Activated T-cell treated with anti-CD3 and anti-CD28 coated beads for 48 hours (primary cell): ENCODE data around the gene EIF6.

ENCODE experiments used
- DNase-seq: peaks from one replicate; pipeline ENCODE4 v3.0.0-alpha.2; 2020; ENCODE audit warnings: low read depth

The EIF6 gene

GRCh38 chr20:35312318-35312717, 27.7 kb upstream of the EIF6 start:
- no peak for DNase-seq

GRCh38 chr20:35311822-35312221, 27.2 kb upstream of the EIF6 start:
- DNase-seq, result no peak

GRCh38 chr20:35311409-35311808, 26.8 kb upstream of the EIF6 start:
- peak; percentile 72 for DNase-seq

GRCh38 chr20:35307666-35308653, 23.4 kb upstream of the EIF6 start:
- DNase-seq, result no peak

GRCh38 chr20:35306931-35307517, 22.5 kb upstream of the EIF6 start:
- peak; percentile 22 for DNase-seq

GRCh38 chr20:35305682-35306556, 21.3 kb upstream of the EIF6 start:
- DNase-seq, result peak; percentile 80

- no peak for DNase-seq
Measured at GRCh38 chr20:35304956-35305355, 20.4 kb upstream of the EIF6 start.

- DNase-seq, result peak; percentile 73
Measured at GRCh38 chr20:35303735-35304491, 19.3 kb upstream of the EIF6 start.

- DNase-seq, result no peak
Measured at GRCh38 chr20:35303382-35303734, 18.8 kb upstream of the EIF6 start.

- no peak for DNase-seq
Measured at GRCh38 chr20:35302421-35303335, 18.1 kb upstream of the EIF6 start.

- DNase-seq, result no peak
Measured at GRCh38 chr20:35301426-35301825, 16.9 kb upstream of the EIF6 start.

- no peak for DNase-seq
Measured at GRCh38 chr20:35300469-35301262, 16.1 kb upstream of the EIF6 start.

- no peak for DNase-seq
Measured at GRCh38 chr20:35299780-35300179, 15.2 kb upstream of the EIF6 start.

GRCh38 chr20:35298264-35298663, 13.7 kb upstream of the EIF6 start:
- DNase-seq, result no peak

GRCh38 chr20:35297740-35298139, 13.2 kb upstream of the EIF6 start:
- no peak for DNase-seq

- DNase-seq, result no peak
Measured at GRCh38 chr20:35297155-35297554, 12.6 kb upstream of the EIF6 start.

- no peak for DNase-seq
Measured at GRCh38 chr20:35296101-35296554, 11.6 kb upstream of the EIF6 start.

- no peak for DNase-seq
Measured at GRCh38 chr20:35295674-35296073, 11.1 kb upstream of the EIF6 start.

- DNase-seq, result no peak
Measured at GRCh38 chr20:35295058-35295457, 10.5 kb upstream of the EIF6 start.

GRCh38 chr20:35294293-35294685, 9.7 kb upstream of the EIF6 start:
- DNase-seq, result no peak
